Measurements from ENCODE around the gene TTLL10.

GRCh38 chr1:1136547-1137230, 37.0 kb upstream of the TTLL10 start:
- no peak for TF ChIP-seq POLR2AphosphoS5 (IDR thresholded peaks at IDR 0.05; ENCODE audit: low read depth, low read length)
- TF ChIP-seq POLR2A (IDR thresholded peaks at IDR 0.05; ENCODE audit: low read depth, low read length), result no peak
